ENCODE results near the gene MAP1B.

The MAP1B gene

GRCh38 chr5:72224946-72225463 lies 117.7 kb downstream of the MAP1B start:
- DNase-seq (ENCODE audit: extremely low spot score): no peak
- TF ChIP-seq SP1 (IDR thresholded peaks at IDR 0.05) (no peak), ARNT (IDR thresholded peaks at IDR 0.05) (no peak), TARDBP (IDR thresholded peaks at IDR 0.05) (no peak), FOXM1 (IDR thresholded peaks at IDR 0.05; ENCODE audit: borderline replicate concordance) (no peak), ZNF384 (IDR thresholded peaks at IDR 0.05) (no peak), NFRKB (IDR thresholded peaks at IDR 0.05) (no peak), FOXA1 (IDR thresholded peaks at IDR 0.05) (no peak), PKNOX1 (IDR thresholded peaks at IDR 0.05) (no peak), L3MBTL2 (conservative IDR thresholded peaks at IDR 0.05) (no peak), HDGF (IDR thresholded peaks at IDR 0.05; ENCODE audit: borderline replicate concordance) (no peak), BHLHE40 (IDR thresholded peaks at IDR 0.05; ENCODE audit: borderline replicate concordance) (no peak), CTBP1 (IDR thresholded peaks at IDR 0.05; ENCODE audit: borderline replicate concordance) (no peak)
- CTCF ChIA-PET: no interaction called here
- POLR2A ChIA-PET: no interaction called here

- ChIA-PET POLR2A (no interaction called here), CTCF (no interaction called here)
These were observed 118.5 kb downstream of the MAP1B start for GRCh38 chr5:72225741-72226140.

GRCh38 chr5:72226950-72227349 lies 119.7 kb downstream of the MAP1B start:
- TF ChIP-seq NFRKB (IDR thresholded peaks at IDR 0.05): no peak
- no peak for TF ChIP-seq ARNT (IDR thresholded peaks at IDR 0.05)
- no peak for TF ChIP-seq CTBP1 (IDR thresholded peaks at IDR 0.05; ENCODE audit: borderline replicate concordance)
- TF ChIP-seq FOXM1 (IDR thresholded peaks at IDR 0.05; ENCODE audit: borderline replicate concordance): no peak
- TF ChIP-seq HDGF (IDR thresholded peaks at IDR 0.05; ENCODE audit: borderline replicate concordance): no peak
- TF ChIP-seq L3MBTL2 (conservative IDR thresholded peaks at IDR 0.05): no peak
- TF ChIP-seq SUZ12 (IDR thresholded peaks at IDR 0.05): no peak
- no peak for TF ChIP-seq PKNOX1 (IDR thresholded peaks at IDR 0.05)
- no peak for TF ChIP-seq SP1 (IDR thresholded peaks at IDR 0.05)
- TF ChIP-seq FOXA1 (IDR thresholded peaks at IDR 0.05): no peak
- no peak for TF ChIP-seq TARDBP (IDR thresholded peaks at IDR 0.05)
- no peak for TF ChIP-seq BHLHE40 (IDR thresholded peaks at IDR 0.05; ENCODE audit: borderline replicate concordance)
- TF ChIP-seq LEF1 (IDR thresholded peaks at IDR 0.05; ENCODE audit: borderline replicate concordance): no peak
- no peak for TF ChIP-seq FOXK2 (IDR thresholded peaks at IDR 0.05)
- TF ChIP-seq ELF4 (IDR thresholded peaks at IDR 0.05): no peak
- no peak for TF ChIP-seq ZNF384 (IDR thresholded peaks at IDR 0.05)
- ChIA-PET POLR2A (no interaction called here), CTCF (no interaction called here)
- no peak for DNase-seq (ENCODE audit: extremely low spot score)

More at GRCh38 chr5:72225741-72226140, 118.5 kb downstream of the MAP1B start:
- DNase-seq (ENCODE audit: extremely low spot score): no peak
- TF ChIP-seq BHLHE40 (IDR thresholded peaks at IDR 0.05; ENCODE audit: borderline replicate concordance) (no peak), FOXA1 (IDR thresholded peaks at IDR 0.05) (no peak), ELF4 (IDR thresholded peaks at IDR 0.05) (no peak), LEF1 (IDR thresholded peaks at IDR 0.05; ENCODE audit: borderline replicate concordance) (no peak), FOXK2 (IDR thresholded peaks at IDR 0.05) (no peak), CTBP1 (IDR thresholded peaks at IDR 0.05; ENCODE audit: borderline replicate concordance) (no peak), L3MBTL2 (conservative IDR thresholded peaks at IDR 0.05) (no peak), HDGF (IDR thresholded peaks at IDR 0.05; ENCODE audit: borderline replicate concordance) (no peak), PKNOX1 (IDR thresholded peaks at IDR 0.05) (no peak), NFRKB (IDR thresholded peaks at IDR 0.05) (no peak), SP1 (IDR thresholded peaks at IDR 0.05) (no peak), SUZ12 (IDR thresholded peaks at IDR 0.05) (no peak), FOXM1 (IDR thresholded peaks at IDR 0.05; ENCODE audit: borderline replicate concordance) (no peak), ARNT (IDR thresholded peaks at IDR 0.05) (no peak), TARDBP (IDR thresholded peaks at IDR 0.05) (no peak)

GRCh38 chr5:72228960-72229359 lies 121.7 kb downstream of the MAP1B start:
- no peak for DNase-seq (ENCODE audit: extremely low spot score)
- POLR2A ChIA-PET: no interaction called here
- CTCF ChIA-PET: interaction anchor here (1.5 kb wide), 1 partner anchor 9 kb away, joined by 3 read pairs; no protein-coding TSS in a partner anchor
- TF ChIP-seq SUZ12 (IDR thresholded peaks at IDR 0.05) (no peak), ARNT (IDR thresholded peaks at IDR 0.05) (no peak), PKNOX1 (IDR thresholded peaks at IDR 0.05) (no peak), SP1 (IDR thresholded peaks at IDR 0.05) (no peak), HDGF (IDR thresholded peaks at IDR 0.05; ENCODE audit: borderline replicate concordance) (no peak), FOXK2 (IDR thresholded peaks at IDR 0.05) (no peak), FOXM1 (IDR thresholded peaks at IDR 0.05; ENCODE audit: borderline replicate concordance) (no peak), LEF1 (IDR thresholded peaks at IDR 0.05; ENCODE audit: borderline replicate concordance) (no peak), CTBP1 (IDR thresholded peaks at IDR 0.05; ENCODE audit: borderline replicate concordance) (no peak), L3MBTL2 (conservative IDR thresholded peaks at IDR 0.05) (no peak), TARDBP (IDR thresholded peaks at IDR 0.05) (no peak), ELF4 (IDR thresholded peaks at IDR 0.05) (no peak), BHLHE40 (IDR thresholded peaks at IDR 0.05; ENCODE audit: borderline replicate concordance) (no peak), ZNF384 (IDR thresholded peaks at IDR 0.05) (no peak), NFRKB (IDR thresholded peaks at IDR 0.05) (no peak), FOXA1 (IDR thresholded peaks at IDR 0.05) (no peak)

- POLR2A ChIA-PET: no interaction called here
- CTCF ChIA-PET: no interaction called here
- no peak for DNase-seq (ENCODE audit: extremely low spot score)
These were observed 124.9 kb downstream of the MAP1B start for GRCh38 chr5:72231991-72232703.

More at GRCh38 chr5:72231991-72232703, 124.9 kb downstream of the MAP1B start:
- TF ChIP-seq PKNOX1 (IDR thresholded peaks at IDR 0.05): no peak
- TF ChIP-seq CTBP1 (IDR thresholded peaks at IDR 0.05; ENCODE audit: borderline replicate concordance): no peak
- no peak for TF ChIP-seq ELF4 (IDR thresholded peaks at IDR 0.05)
